Smooth muscle cell (in vitro differentiated cells): ENCODE results near the gene C13orf42. TPM values are rescaled to one million over a fixed set of nuclear protein-coding genes. Genes with fewer than 3 reads are reported as not detected.

Experiments
- DNase-seq: peaks from one replicate; lab custom pipeline; 2025; ENCODE audit not compliant: unreplicated experiment; lab: John Stamatoyannopoulos, UW
- H2AFZ ChIP-seq: fragments of 200-600 bp; sonication (generic); 2 replicates; pipeline ENCODE4 v1.6.0; 2016; ENCODE audit warnings: antibody characterized with exemption, low read depth, mild to moderate bottlenecking
- H3F3A ChIP-seq: fragments of 200-600 bp; sonication (generic); 2 replicates; pipeline ENCODE4 v1.6.0; 2017; ENCODE audit warnings: antibody characterized with exemption, low read depth
- H3K27ac ChIP-seq: fragments of 200-600 bp; sonication (generic); 2 replicates; pipeline ENCODE4 v1.5.1; 2016; ENCODE audit warnings: low read depth, mild to moderate bottlenecking
- H3K27me3 ChIP-seq: fragments of 200-600 bp; sonication (generic); 2 replicates; pipeline ENCODE4 v1.6.1; 2016; ENCODE audit warnings: low read depth, mild to moderate bottlenecking
- H3K36me3 ChIP-seq: fragments of 200-600 bp; sonication (generic); 2 replicates; pipeline ENCODE4 v1.5.1; 2016; ENCODE audit warnings: low read depth
- H3K4me1 ChIP-seq: fragments of 200-600 bp; sonication (generic); 2 replicates; pipeline ENCODE4 v1.5.1; 2016; ENCODE audit warnings: low read depth
- H3K4me2 ChIP-seq: fragments of 200-600 bp; sonication (generic); 2 replicates; pipeline ENCODE4 v1.6.0; 2016; ENCODE audit warnings: mild to moderate bottlenecking
- H3K4me3 ChIP-seq: fragments of 200-600 bp; sonication (generic); 2 replicates; pipeline ENCODE4 v1.5.1; 2016; ENCODE audit warnings: mild to moderate bottlenecking
- H3K79me2 ChIP-seq: fragments of 200-600 bp; sonication (generic); 2 replicates; pipeline ENCODE4 v1.6.0; 2016; ENCODE audit warnings: low read depth, mild to moderate bottlenecking
- H3K9ac ChIP-seq: fragments of 200-600 bp; sonication (generic); 2 replicates; pipeline ENCODE4 v1.6.0; 2016; ENCODE audit warnings: low read depth
- H3K9me3 ChIP-seq: fragments of 200-600 bp; sonication (generic); replicated peaks from 2 replicates; pipeline ENCODE4 v1.5.1; 2016; ENCODE audit warnings: low read depth
- H4K20me1 ChIP-seq: fragments of 200-600 bp; sonication (generic); 2 replicates; pipeline ENCODE4 v1.6.0; 2016; ENCODE audit warnings: low read depth
- CTCF ChIP-seq: fragments of 200-600 bp; sonication (generic); IDR thresholded peaks from 2 replicates; pipeline ENCODE4 v1.5.1; 2017; ENCODE audit warnings: borderline replicate concordance, mild to moderate bottlenecking, antibody characterized with exemption; ENCODE audit not compliant: insufficient read depth, poor library complexity, severe bottlenecking
- WGBS: methylation state at CpG from one replicate; pipeline ENCODE4 v1.1.7; 2016; ENCODE audit warnings: low lambda C conversion rate; 5-methylcytosine and 5-hydroxymethylcytosine counted together
- polyA plus RNA-seq: library from polyadenylated mRNA; unstranded; fragments of >200 nt; fragmentation: Nextera tagmentation; extraction: Ambion mirVana; gene quantifications from 2 replicates; pipeline ENCODE4 v1.2.1, GENCODE V29; 2016
- total RNA-seq: library from RNA; depleted of rRNA; stranded (reverse); fragments of >200 nt; gene quantifications from 2 replicates; pipeline ENCODE4 v1.2.3, GENCODE V29; 2014

C13orf42 gene
- total and polyA plus RNA-seq, 2 experiments from 2014 or later = not detected

- no peaks in the 10 kb centered on the region for H4K20me1 ChIP-seq
- TF ChIP-seq CTCF = no peak
- no peaks in the 10 kb centered on the region for H3K36me3 ChIP-seq
- 83% methylated on average over 5 of the region's 5 CpGs for WGBS
- peaks cover 3% of the 10 kb centered on the region for H3K9me3 ChIP-seq
- peaks cover 7% of the 10 kb centered on the region for H3K27me3 ChIP-seq
- no peaks in the 10 kb centered on the region for H3K79me2 ChIP-seq
- no peak overlapping the region for H3K27ac ChIP-seq
- H2AFZ ChIP-seq = no peak overlapping the region
- no peak overlapping the region for H3K4me2 ChIP-seq
- H3K4me3 ChIP-seq = no peak overlapping the region
- no peak overlapping the region for H3K9ac ChIP-seq
- no peaks in the 10 kb centered on the region for H3K4me1 ChIP-seq
- H3F3A ChIP-seq = no peaks in the 10 kb centered on the region
- DNase-seq = no peak
Observed at GRCh38 chr13:51112771-51113170, 1.7 kb upstream of the C13orf42 start.

GRCh38 chr13:51111997-51112396 is 923 bp upstream of the C13orf42 start:
- H3K27me3 ChIP-seq = peaks cover 7% of the 10 kb centered on the region
- H2AFZ ChIP-seq = no peak overlapping the region
- WGBS = 0% methylated on average over 1 of the region's 1 CpG
- H4K20me1 ChIP-seq = no peaks in the 10 kb centered on the region
- H3F3A ChIP-seq = no peaks in the 10 kb centered on the region
- no peaks in the 10 kb centered on the region for H3K79me2 ChIP-seq
- no peak overlapping the region for H3K4me3 ChIP-seq
- H3K4me1 ChIP-seq = no peaks in the 10 kb centered on the region
- H3K27ac ChIP-seq = no peak overlapping the region
- no peak overlapping the region for H3K4me2 ChIP-seq
- no peaks in the 10 kb centered on the region for H3K36me3 ChIP-seq
- peaks cover 1% of the 10 kb centered on the region for H3K9me3 ChIP-seq
- TF ChIP-seq CTCF = no peak
- DNase-seq = no peak
- H3K9ac ChIP-seq = no peak overlapping the region

GRCh38 chr13:51107996-51108395 is 3.1 kb downstream of the C13orf42 start:
- TF ChIP-seq CTCF = no peak
- H3K9ac ChIP-seq = no peak overlapping the region

GRCh38 chr13:51105046-51105445 is 6.0 kb downstream of the C13orf42 start:
- TF ChIP-seq CTCF = no peak

More at GRCh38 chr13:51107996-51108395, 3.1 kb downstream of the C13orf42 start:
- Histone ChIP-seq H3K79me2 (no peaks in the 10 kb centered on the region), H3K4me3 (no peak overlapping the region), H3K4me1 (no peaks in the 10 kb centered on the region), H4K20me1 (no peaks in the 10 kb centered on the region), H3K4me2 (no peak overlapping the region), H3K27ac (no peak overlapping the region), H3K27me3 (peaks cover 5% of the 10 kb centered on the region), H3K9me3 (no peaks in the 10 kb centered on the region), H3K36me3 (no peaks in the 10 kb centered on the region), H3F3A (no peaks in the 10 kb centered on the region), H2AFZ (no peak overlapping the region)
- 96% methylated on average over 4 of the region's 4 CpGs for WGBS
- DNase-seq = no peak

More at GRCh38 chr13:51105046-51105445, 6.0 kb downstream of the C13orf42 start:
- no peak overlapping the region for H2AFZ ChIP-seq
- H3K4me2 ChIP-seq = no peak overlapping the region
- H3K4me3 ChIP-seq = no peak overlapping the region
- H3K9me3 ChIP-seq = no peaks in the 10 kb centered on the region
- H4K20me1 ChIP-seq = no peaks in the 10 kb centered on the region
- H3K4me1 ChIP-seq = no peaks in the 10 kb centered on the region
- H3K27me3 ChIP-seq = no peaks in the 10 kb centered on the region
- no peak overlapping the region for H3K9ac ChIP-seq
- H3K79me2 ChIP-seq = no peaks in the 10 kb centered on the region
- no peak for DNase-seq
- no peaks in the 10 kb centered on the region for H3F3A ChIP-seq
- H3K36me3 ChIP-seq = no peaks in the 10 kb centered on the region
- no peak overlapping the region for H3K27ac ChIP-seq
- WGBS = 93% methylated on average over 4 of the region's 4 CpGs
